ENCODE data around the gene ISG20.

GRCh38 chr15:88635318-88635717, 3.5 kb upstream of the ISG20 start:
- TF ChIP-seq GATA2 (IDR thresholded peaks at IDR 0.05; ENCODE audit: low read depth, low read length) = no peak
- TF ChIP-seq GATA3 (IDR thresholded peaks at IDR 0.05; ENCODE audit: low read depth, low read length) = no peak
